ENCODE results near the gene LAPTM5. TPM values are rescaled to one million over a fixed set of nuclear protein-coding genes. Genes with fewer than 3 reads are reported as not detected.

The LAPTM5 gene
- total and polyA plus RNA-seq, 8 donors, result 3.7 to 80.5 (median 10.9) TPM

DNA sequence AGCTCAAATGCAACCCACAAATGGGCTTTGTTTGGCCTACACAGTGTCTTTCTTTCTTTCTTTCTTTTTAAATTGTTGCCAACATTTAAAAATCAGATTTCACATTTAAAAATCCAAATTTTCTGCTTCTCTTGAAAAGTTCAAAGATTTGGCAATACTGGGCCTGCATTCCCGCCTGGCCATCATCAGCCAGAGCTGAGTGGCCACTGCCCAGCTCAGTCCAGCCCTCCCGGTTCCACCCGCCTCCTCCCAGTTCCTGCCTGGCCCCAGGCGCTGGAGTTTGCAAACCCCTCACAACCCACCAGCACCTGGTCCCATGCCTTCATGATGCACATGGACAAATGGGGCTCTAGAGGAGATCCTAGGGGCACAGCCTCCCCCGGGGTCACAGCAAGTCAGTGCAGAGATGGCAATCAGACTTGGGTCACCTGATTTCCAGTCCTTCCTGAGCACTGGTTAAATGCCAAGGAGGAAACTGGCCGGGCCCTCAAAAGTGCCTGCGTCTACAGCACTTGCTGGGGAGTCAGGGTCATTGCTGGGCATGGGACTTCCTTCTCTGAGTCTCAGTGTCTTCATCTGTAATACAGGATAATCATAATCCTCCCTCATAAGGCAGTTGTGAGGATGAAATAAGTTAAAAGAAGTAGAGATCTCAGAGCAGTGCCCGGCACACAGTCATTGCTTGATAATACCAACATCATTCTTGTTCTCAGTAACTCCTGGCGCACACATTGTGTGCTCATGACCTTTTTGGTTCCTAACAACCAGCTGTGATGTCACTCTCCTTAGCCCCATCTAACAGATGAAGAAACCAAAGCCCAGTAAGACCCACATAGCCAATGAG, 41.0 kb upstream of the LAPTM5 start:
- peak overlapping the region in 2 of 4 donors; percentile 30 to 52 for H3K27ac ChIP-seq

DNA sequence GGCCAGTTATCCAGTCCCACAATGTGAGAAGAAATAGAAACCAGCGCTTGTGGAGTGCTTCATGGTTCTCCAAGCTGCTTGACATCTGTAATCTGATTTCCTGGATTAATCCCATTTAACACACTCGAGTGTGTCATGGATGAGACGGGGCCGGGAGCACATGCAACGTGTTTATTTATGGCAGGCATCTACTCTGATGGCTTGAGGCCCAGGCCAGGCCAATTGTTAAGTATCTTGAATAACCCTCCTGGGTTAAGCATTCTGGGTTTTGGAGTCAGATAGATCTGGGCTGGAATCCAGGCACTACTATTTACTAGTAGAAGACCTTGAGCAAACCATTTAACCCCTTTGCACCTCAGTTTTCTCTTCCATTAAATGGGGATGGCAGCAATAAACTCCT, 37.5 kb upstream of the LAPTM5 start:
- TF ChIP-seq, protein P1, sequence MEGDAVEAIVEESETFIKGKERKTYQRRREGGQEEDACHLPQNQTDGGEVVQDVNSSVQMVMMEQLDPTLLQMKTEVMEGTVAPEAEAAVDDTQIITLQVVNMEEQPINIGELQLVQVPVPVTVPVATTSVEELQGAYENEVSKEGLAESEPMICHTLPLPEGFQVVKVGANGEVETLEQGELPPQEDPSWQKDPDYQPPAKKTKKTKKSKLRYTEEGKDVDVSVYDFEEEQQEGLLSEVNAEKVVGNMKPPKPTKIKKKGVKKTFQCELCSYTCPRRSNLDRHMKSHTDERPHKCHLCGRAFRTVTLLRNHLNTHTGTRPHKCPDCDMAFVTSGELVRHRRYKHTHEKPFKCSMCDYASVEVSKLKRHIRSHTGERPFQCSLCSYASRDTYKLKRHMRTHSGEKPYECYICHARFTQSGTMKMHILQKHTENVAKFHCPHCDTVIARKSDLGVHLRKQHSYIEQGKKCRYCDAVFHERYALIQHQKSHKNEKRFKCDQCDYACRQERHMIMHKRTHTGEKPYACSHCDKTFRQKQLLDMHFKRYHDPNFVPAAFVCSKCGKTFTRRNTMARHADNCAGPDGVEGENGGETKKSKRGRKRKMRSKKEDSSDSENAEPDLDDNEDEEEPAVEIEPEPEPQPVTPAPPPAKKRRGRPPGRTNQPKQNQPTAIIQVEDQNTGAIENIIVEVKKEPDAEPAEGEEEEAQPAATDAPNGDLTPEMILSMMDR (IDR thresholded peaks at IDR 0.05), result no peak
- WGBS, 2 donors, result 26 to 31% methylated on average over 5 of the region's 5 CpGs
- FAIRE-seq, result no peak
- Histone ChIP-seq H3K36me3 (no peaks in the 10 kb centered on the region), H3K27ac (peak overlapping the region in 2 of 4 donors; percentile 44 to 50), H3K9me3 (no peaks in the 10 kb centered on the region), H3K27me3 (no peaks in the 10 kb centered on the region), H3K4me3 (no peak overlapping the region), H3K4me1 (peaks cover 0 to 34% (median 0%) of the 10 kb centered on the region in 3 donors)
- intact Hi-C loops (cut with DNase I), result no loop called here
- DNase-seq, result no peak
- peak in 2 of 4 donors; percentile 11 to 58 for ATAC-seq

More for the DNA sequence above, 41.0 kb upstream of the LAPTM5 start:
- H3K9me3 ChIP-seq, result no peaks in the 10 kb centered on the region
- TF ChIP-seq, protein P1 (IDR thresholded peaks at IDR 0.05), result no peak
- ATAC-seq (peak in 3 of 4 donors; percentile 31 to 76 (median 75)), DNase-seq (peak in 2 of 6 donors; percentile 34 to 73), FAIRE-seq (no peak)
- H3K36me3 ChIP-seq, result no peaks in the 10 kb centered on the region
- no peaks in the 10 kb centered on the region for H3K27me3 ChIP-seq
- H3K4me1 ChIP-seq, result peaks cover 0 to 34% (median 0%) of the 10 kb centered on the region in 3 donors
- no peak overlapping the region for H3K4me3 ChIP-seq
- WGBS, 2 donors, result 56 to 66% methylated on average over 9 of the region's 9 CpGs
- intact Hi-C loops (cut with DNase I), result no loop called here

GRCh38 chr1:30794260-30794659, 36.7 kb upstream of the LAPTM5 start:
- H3K27ac ChIP-seq, result no peak overlapping the region
- whole genome bisulfite sequencing, 2 donors, result 90 to 93% methylated on average over 4 of the region's 4 CpGs
- no peaks in the 10 kb centered on the region for H3K27me3 ChIP-seq
- H3K9me3 ChIP-seq, result no peaks in the 10 kb centered on the region
- TF ChIP-seq, protein P1 (IDR thresholded peaks at IDR 0.05), result no peak
- no peak for FAIRE-seq
- H3K4me3 ChIP-seq, result no peak overlapping the region
- H3K4me1 ChIP-seq, result peaks cover 0 to 32% (median 0%) of the 10 kb centered on the region in 3 donors
- no peak for ATAC-seq
- intact Hi-C loops (cut with DNase I), result no loop called here
- no peaks in the 10 kb centered on the region for H3K36me3 ChIP-seq
- DNase-seq, result no peak

DNA sequence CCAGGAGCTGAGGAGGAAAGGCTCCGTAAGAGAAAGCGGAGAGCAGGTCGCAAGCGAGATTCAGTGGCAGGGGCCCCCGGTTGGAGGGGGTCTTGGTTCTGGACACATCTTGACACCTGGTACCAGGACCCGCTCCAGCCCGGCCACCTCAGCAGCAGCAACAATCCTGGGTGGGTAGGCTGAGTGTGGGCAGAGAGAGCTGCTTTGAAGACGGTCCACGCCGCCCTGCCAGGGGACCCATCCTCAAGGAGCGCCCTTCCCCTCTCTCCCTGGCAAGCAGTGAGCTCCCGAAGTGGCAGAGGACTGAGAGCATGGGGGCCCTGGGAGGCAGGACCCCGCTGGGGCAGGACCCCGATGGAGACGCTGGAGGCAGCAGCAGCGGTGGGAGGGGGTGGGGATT, 35.6 kb upstream of the LAPTM5 start:
- FAIRE-seq (no peak), ATAC-seq (no peak), DNase-seq (no peak)
- H3K9me3 ChIP-seq, result no peaks in the 10 kb centered on the region
- H3K36me3 ChIP-seq, result no peaks in the 10 kb centered on the region
- no peaks in the 10 kb centered on the region for H3K27me3 ChIP-seq
- H3K4me1 ChIP-seq, result peaks cover 0 to 21% (median 0%) of the 10 kb centered on the region in 3 donors
- intact Hi-C loops (cut with DNase I), result no loop called here
- 76 to 84% methylated on average over 15 to 16 of the region's 16 CpGs for WGBS, 2 donors
- H3K4me3 ChIP-seq, result no peak overlapping the region
- no peak overlapping the region for H3K27ac ChIP-seq
- TF ChIP-seq, protein P1 (IDR thresholded peaks at IDR 0.05), result no peak

GRCh38 chr1:30791868-30792267, 34.3 kb upstream of the LAPTM5 start:
- 75 to 79% methylated on average over 5 of the region's 5 CpGs for WGBS, 2 donors
- no peak for DNase-seq
- ATAC-seq, result no peak
- no peak for FAIRE-seq
- intact Hi-C loops (cut with DNase I), result no loop called here
- Histone ChIP-seq H3K4me1 (peaks cover 0 to 11% (median 0%) of the 10 kb centered on the region in 3 donors), H3K9me3 (no peaks in the 10 kb centered on the region), H3K36me3 (no peaks in the 10 kb centered on the region), H3K27me3 (no peaks in the 10 kb centered on the region), H3K27ac (no peak overlapping the region), H3K4me3 (no peak overlapping the region)
- TF ChIP-seq, protein P1 (IDR thresholded peaks at IDR 0.05), result no peak
